ENCODE results near the gene ERBB4. TPM values are rescaled to one million over a fixed set of nuclear protein-coding genes. Genes with fewer than 3 reads are reported as not detected.
"Not testable (repeated sequence)": the region's sequence is repeated elsewhere in the genome, so short reads cannot be mapped to it uniquely, and the experiment has no call there.

ERBB4 gene
- polyA plus RNA-seq, 1 of the 3 experiments (the other 2 are of a cell fraction), result 0.05 TPM

GRCh38 chr2:212242724-212243123, 295.9 kb downstream of the ERBB4 start:
- ChIA-PET CTCF (interaction anchor here (1.2 kb wide), 1 partner anchor 35 kb away, joined by 4 read pairs; no protein-coding TSS in a partner anchor), POLR2A (no interaction called here)
- Histone ChIP-seq H3K9ac (no peak overlapping the region), H3K9me3 (no peaks in the 10 kb centered on the region), H3K79me2 (ENCODE audit: insufficient read depth) (no peaks in the 10 kb centered on the region), H4K20me1 (ENCODE audit: insufficient read depth) (no peaks in the 10 kb centered on the region), H3K4me1 (ENCODE audit: control insufficient read depth in 1 of 2, insufficient read depth in 2 of 2, low read depth in 1 of 2, low read length in 1 of 2) (no peaks in the 10 kb centered on the region; a peak in 1 of 4 replicates), H3K4me2 (no peak overlapping the region), H3K27me3 (ENCODE audit: insufficient read depth) (no peaks in the 10 kb centered on the region), H3K9me2 (no peaks in the 10 kb centered on the region), H3K36me3 (replicated peaks in 1 of 2; ENCODE audit: control insufficient read depth in 1 of 2, insufficient read depth in 2 of 2, low read length in 1 of 2) (no peaks in the 10 kb centered on the region), H2AFZ (ENCODE audit: low read depth) (no peak overlapping the region), H3F3A (replicated peaks; ENCODE audit: insufficient read depth) (no peaks in the 10 kb centered on the region), H3K27ac (ENCODE audit: low read depth in 2 of 2, low read length in 1 of 2) (no peak overlapping the region), H3K4me3 (ENCODE audit: low read depth in 2 of 2, low read length in 1 of 2) (no peak overlapping the region)
- TF ChIP-seq FOSL2 (IDR thresholded peaks at IDR 0.05; ENCODE audit: borderline replicate concordance, low read depth), result no peak
- TF ChIP-seq MAX (IDR thresholded peaks at IDR 0.05; ENCODE audit: low read depth), result no peak
- TF ChIP-seq MXI1 (IDR thresholded peaks at IDR 0.05; ENCODE audit: low read depth, low read length), result no peak
- no peak for TF ChIP-seq RAD21 (IDR thresholded peaks at IDR 0.05; ENCODE audit: low read length)
- no peak for TF ChIP-seq MEF2A (IDR thresholded peaks at IDR 0.05; ENCODE audit: borderline replicate concordance, low read depth)
- TF ChIP-seq TEAD4 (IDR thresholded peaks at IDR 0.05; ENCODE audit: borderline replicate concordance, insufficient read depth), result no peak
- no peak for TF ChIP-seq CHD2 (IDR thresholded peaks at IDR 0.05; ENCODE audit: low read length, partially characterized antibody)
- TF ChIP-seq POLR2AphosphoS5 (IDR thresholded peaks at IDR 0.05; ENCODE audit: low read depth, low read length), result no peak
- TF ChIP-seq RXRA (IDR thresholded peaks at IDR 0.05; ENCODE audit: borderline replicate concordance, low read depth), result no peak
- TF ChIP-seq EP300 (IDR thresholded peaks at IDR 0.05; ENCODE audit: borderline replicate concordance in 1 of 2, low read depth in 1 of 2, low read length in 1 of 2), result no peak
- TF ChIP-seq GABPA (IDR thresholded peaks at IDR 0.05; ENCODE audit: low read depth), result no peak
- TF ChIP-seq SIN3A (IDR thresholded peaks at IDR 0.05; ENCODE audit: borderline replicate concordance, low read depth, low read length), result no peak
- no peak for TF ChIP-seq TCF12 (IDR thresholded peaks at IDR 0.05)
- no peak for TF ChIP-seq RFX5 (IDR thresholded peaks at IDR 0.05; ENCODE audit: low read length)
- no peak for TF ChIP-seq SMC3 (IDR thresholded peaks at IDR 0.05; ENCODE audit: low read depth, low read length)
- DNase-seq, result no peak
- WGBS (ENCODE audit: low lambda C conversion rate), result 76% methylated on average over 1 of the region's 1 CpG

GRCh38 chr2:212238152-212238551, 300.4 kb downstream of the ERBB4 start:
- H3K36me3 ChIP-seq (replicated peaks in 1 of 2; ENCODE audit: control insufficient read depth in 1 of 2, insufficient read depth in 2 of 2, low read length in 1 of 2); H3K4me1 ChIP-seq (ENCODE audit: control insufficient read depth in 1 of 2, insufficient read depth in 2 of 2, low read depth in 1 of 2, low read length in 1 of 2); H3K9me3 ChIP-seq; POLR2A ChIA-PET; H2AFZ ChIP-seq (ENCODE audit: low read depth); H3K27me3 ChIP-seq (ENCODE audit: insufficient read depth); H3F3A ChIP-seq (replicated peaks; ENCODE audit: insufficient read depth); H3K79me2 ChIP-seq (ENCODE audit: insufficient read depth); H3K9me2 ChIP-seq; H3K4me3 ChIP-seq (ENCODE audit: low read depth in 2 of 2, low read length in 1 of 2); DNase-seq; H3K9ac ChIP-seq; H4K20me1 ChIP-seq (ENCODE audit: insufficient read depth); CTCF ChIA-PET; H3K27ac ChIP-seq (ENCODE audit: low read depth in 2 of 2, low read length in 1 of 2); H3K4me2 ChIP-seq: not testable (repeated sequence)
- 89% methylated on average over 2 of the region's 3 CpGs for WGBS (ENCODE audit: low lambda C conversion rate)

All from SK-N-SH (cell line).